ENCODE results near the gene RPAP2.

DNA sequence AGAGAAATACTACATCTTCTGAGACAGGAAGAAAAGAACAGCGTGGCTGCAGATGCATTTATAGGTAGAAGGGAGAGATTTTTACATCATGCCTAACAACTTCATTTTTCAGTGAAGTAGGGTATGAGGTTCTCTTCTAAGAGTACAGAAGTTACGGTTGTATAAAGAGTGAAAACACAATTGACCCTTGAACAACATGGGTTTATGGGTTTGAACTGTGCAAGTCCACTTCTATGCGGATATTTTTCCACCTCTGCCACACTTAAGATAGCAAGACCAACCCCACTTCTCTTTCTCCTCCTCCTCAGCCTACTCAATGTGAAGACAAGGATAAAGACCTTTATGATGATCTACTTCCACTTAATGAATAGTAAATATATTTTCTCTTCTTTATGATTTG, 64.5 kb downstream of the RPAP2 start:
- TF ChIP-seq CTCF (IDR thresholded peaks at IDR 0.05; ENCODE audit: insufficient read depth, low read length, poor library complexity, severe bottlenecking): no peak
- no peak for TF ChIP-seq EZH2phosphoT487 (conservative IDR thresholded peaks at IDR 0.05; ENCODE audit: low read length)

All from SU-DHL-6 (cell line).